ENCODE results near the gene HEMGN.

HEMGN gene

GRCh38 chr9:97928986-97929604 is 8.9 kb downstream of the HEMGN start:
- DNase-seq (ENCODE audit: low read depth, low spot score), result no peak

GRCh38 chr9:97925497-97926334 is 12.3 kb downstream of the HEMGN start:
- DNase-seq (ENCODE audit: low read depth, low spot score), result no peak

- no peak for DNase-seq (ENCODE audit: low read depth, low spot score)
Measured at GRCh38 chr9:97924386-97924785, 13.6 kb downstream of the HEMGN start.

GRCh38 chr9:97923529-97924108 is 14.4 kb downstream of the HEMGN start:
- peak; percentile 48 for DNase-seq (ENCODE audit: low read depth, low spot score)

- peak; percentile 93 for DNase-seq (ENCODE audit: low read depth, low spot score)
Measured at GRCh38 chr9:97921959-97922724, 15.8 kb downstream of the HEMGN start, which contains the start of gene TRMO. Gene TRMO (minus strand): TSS chr9:97922500. CDS start chr9:97922493, 7 bp downstream.

GRCh38 chr9:97919217-97919813 is 18.7 kb downstream of the HEMGN start:
- DNase-seq (ENCODE audit: low read depth, low spot score), result no peak

- no peak for DNase-seq (ENCODE audit: low read depth, low spot score)
Measured at GRCh38 chr9:97918611-97919010, 19.4 kb downstream of the HEMGN start.

GRCh38 chr9:97911970-97912369 is 26.0 kb downstream of the HEMGN start:
- no peak for DNase-seq (ENCODE audit: low read depth, low spot score)

GRCh38 chr9:97911528-97911927 is 26.4 kb downstream of the HEMGN start:
- no peak for DNase-seq (ENCODE audit: low read depth, low spot score)

- DNase-seq (ENCODE audit: low read depth, low spot score), result no peak
Measured at GRCh38 chr9:97910357-97910756, 27.6 kb downstream of the HEMGN start.

- no peak for DNase-seq (ENCODE audit: low read depth, low spot score)
Measured at GRCh38 chr9:97908705-97909104, 29.3 kb downstream of the HEMGN start.

GRCh38 chr9:97907632-97908031 is 30.3 kb downstream of the HEMGN start:
- DNase-seq (ENCODE audit: low read depth, low spot score), result no peak

GRCh38 chr9:97907046-97907445 is 30.9 kb downstream of the HEMGN start:
- DNase-seq (ENCODE audit: low read depth, low spot score), result no peak

GRCh38 chr9:97906236-97906831 is 31.6 kb downstream of the HEMGN start:
- no peak for DNase-seq (ENCODE audit: low read depth, low spot score)

- no peak for DNase-seq (ENCODE audit: low read depth, low spot score)
Measured at GRCh38 chr9:97905228-97905627, 32.7 kb downstream of the HEMGN start.

- no peak for DNase-seq (ENCODE audit: low read depth, low spot score)
Measured at GRCh38 chr9:97904725-97905124, 33.2 kb downstream of the HEMGN start.

- DNase-seq (ENCODE audit: low read depth, low spot score), result no peak
Measured at GRCh38 chr9:97903177-97903576, 34.8 kb downstream of the HEMGN start.

- DNase-seq (ENCODE audit: low read depth, low spot score), result no peak
Measured at GRCh38 chr9:97900738-97901565, 37.0 kb downstream of the HEMGN start.

GRCh38 chr9:97900103-97900737 is 37.8 kb downstream of the HEMGN start:
- DNase-seq (ENCODE audit: low read depth, low spot score), result no peak
